Measurements from ENCODE around the gene PPFIBP1. TPM values are rescaled to one million over a fixed set of nuclear protein-coding genes. Genes with fewer than 3 reads are reported as not detected.

The PPFIBP1 gene
- total and polyA plus RNA-seq, 2 of the 8 experiments (the other 6 are each of a cell fraction or from before 2014, with no cell fraction given): 7.7 to 31.3 TPM

DNA sequence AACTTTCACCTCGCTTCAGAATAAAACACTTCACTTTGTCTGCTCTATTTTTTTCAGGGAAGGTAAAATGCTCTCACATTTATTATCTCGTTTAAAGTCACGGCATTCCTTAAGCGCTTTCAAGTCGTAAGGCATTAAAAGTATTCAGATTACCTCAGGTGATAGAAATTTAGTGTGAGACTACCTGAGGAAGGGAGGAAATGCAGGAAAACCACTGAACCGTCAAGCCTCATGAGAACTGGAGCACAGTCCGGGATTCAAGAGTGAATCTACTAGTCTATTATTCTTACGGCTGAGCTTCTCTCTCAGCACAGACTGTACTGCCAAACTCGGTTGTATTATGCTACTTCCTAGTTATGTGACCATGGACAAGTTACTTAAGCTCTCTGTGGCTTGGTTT is 8.3 kb upstream of the PPFIBP1 start:
- ChIA-PET POLR2A (ENCODE audit: partially characterized antibody) (no interaction called here), CTCF (ENCODE audit: partially characterized antibody) (interaction anchor here (0.6 kb wide), 2 partner anchors 42 to 834 kb away, joined by 4 to 5 read pairs; no protein-coding TSS in a partner anchor)
- Histone ChIP-seq H2BK20ac (ENCODE audit: low read length) (no peak overlapping the region), H3K18ac (ENCODE audit: extremely low read depth, low read length) (no peak overlapping the region), H3K79me1 (ENCODE audit: low read depth, low read length) (no peaks in the 10 kb centered on the region), H3K9me3 (ENCODE audit: insufficient read depth in 2 of 2, low read depth in 1 of 2, low read length in 1 of 2) (no peaks in the 10 kb centered on the region), H4K91ac (replicated peaks; ENCODE audit: insufficient read length, low read length) (no peak overlapping the region), H2BK15ac (ENCODE audit: low read length) (no peak overlapping the region), H2AFZ (ENCODE audit: low read length) (0 out of 2 replicates have a peak overlapping the region, but pooled peaks have one; percentile 28), H3K4me1 (replicated peaks in 1 of 4; ENCODE audit: control insufficient read depth in 3 of 4, insufficient read depth in 4 of 4, low read length in 3 of 4) (peaks cover 0 to 1% (median 0%) of the 10 kb centered on the region in 4 experiments; a peak in 3 of 7 replicates), H3K4me3 (ENCODE audit: extremely low read depth in 1 of 4, insufficient read depth in 2 of 4, low read depth in 3 of 4, low read length in 4 of 4) (no peak overlapping the region), H3K56ac (replicated peaks; ENCODE audit: insufficient read length, low read depth, low read length) (no peak overlapping the region), H2BK5ac (ENCODE audit: low read depth, low read length) (no peak overlapping the region), H3K23me2 (ENCODE audit: low read depth, low read length) (no peaks in the 10 kb centered on the region), H3K79me2 (ENCODE audit: control insufficient read depth in 1 of 2, insufficient read depth in 2 of 2, low read length in 2 of 2) (no peaks in the 10 kb centered on the region), H3K4ac (replicated peaks; ENCODE audit: insufficient read length, low read depth, low read length) (no peak overlapping the region), H2AK5ac (ENCODE audit: low read depth, low read length) (no peak overlapping the region), H2BK120ac (replicated peaks; ENCODE audit: low read depth, low read length) (no peak overlapping the region), H3K27ac (ENCODE audit: low read depth, low read length) (no peak overlapping the region), H4K8ac (ENCODE audit: extremely low read depth, insufficient read depth, low read length) (no peak overlapping the region), H3K4me2 (ENCODE audit: insufficient read depth in 1 of 2, low read depth in 2 of 2, low read length in 2 of 2) (no peak overlapping the region), H4K5ac (ENCODE audit: insufficient read length, low read depth, low read length) (no peak overlapping the region), H3K36me3 (ENCODE audit: control insufficient read depth in 2 of 4, insufficient read depth in 4 of 4, low read length in 3 of 4) (no peaks in the 10 kb centered on the region), H3K27me3 (replicated peaks in 1 of 4; ENCODE audit: control insufficient read depth in 3 of 4, extremely low read depth in 1 of 4, insufficient read depth in 3 of 4, low read length in 3 of 4) (no peaks in the 10 kb centered on the region), H3K14ac (ENCODE audit: insufficient read length) (no peak overlapping the region), H2BK12ac (ENCODE audit: low read depth, low read length) (no peak overlapping the region), H3K9ac (replicated peaks in 1 of 4; ENCODE audit: extremely low read depth in 1 of 4, low read depth in 3 of 4, low read length in 3 of 4) (no peak overlapping the region), H4K20me1 (replicated peaks in 1 of 2; ENCODE audit: control insufficient read depth in 1 of 2, insufficient read depth in 2 of 2, low read length in 2 of 2) (no peaks in the 10 kb centered on the region), H3K23ac (ENCODE audit: insufficient read length) (no peak overlapping the region)
- FAIRE-seq: no peak
- WGBS, 2 experiments (ENCODE audit: extremely low coverage in 1 of 2, insufficient coverage in 1 of 2, insufficient read length in 1 of 2, insufficient replicate concordance in 2 of 2, low coverage in 1 of 2, low lambda C conversion rate in 2 of 2, missing lambda C conversion rate in 1 of 2): 78% methylated on average over 9 of the region's 9 CpGs; no CpG with 5 or more reads in 1 of the 2 experiments
- no peak for TF ChIP-seq RFX5 (IDR thresholded peaks at IDR 0.05; ENCODE audit: borderline replicate concordance, low read depth, low read length)
- TF ChIP-seq SP4 (IDR thresholded peaks at IDR 0.05; ENCODE audit: low read length): no peak
- no peak for TF ChIP-seq KDM1A (IDR thresholded peaks at IDR 0.05; ENCODE audit: borderline replicate concordance, low read length)
- TF ChIP-seq NRF1 (IDR thresholded peaks at IDR 0.05; ENCODE audit: low read depth, low read length): no peak
- TF ChIP-seq RXRA (IDR thresholded peaks at IDR 0.05; ENCODE audit: insufficient read depth, low read depth, low read length): no peak
- TF ChIP-seq TAF1 (IDR thresholded peaks at IDR 0.05; ENCODE audit: low read depth, low read length): no peak
- no peak for TF ChIP-seq RBBP5 (IDR thresholded peaks at IDR 0.05; ENCODE audit: borderline replicate concordance, low read depth, low read length)
- TF ChIP-seq MAFK (IDR thresholded peaks at IDR 0.05; ENCODE audit: low read depth, low read length): no peak
- no peak for TF ChIP-seq SUZ12 (IDR thresholded peaks at IDR 0.05; ENCODE audit: low read length)
- TF ChIP-seq CBX5 (IDR thresholded peaks at IDR 0.05; ENCODE audit: low read depth, low read length): no peak
- no peak for TF ChIP-seq HDAC2 (IDR thresholded peaks at IDR 0.05; ENCODE audit: borderline replicate concordance in 1 of 2, low read depth in 2 of 2, low read length in 2 of 2)
- TF ChIP-seq SIN3A (conservative IDR thresholded peaks at IDR 0.05 in 1 of 2, IDR thresholded peaks at IDR 0.05 in 1 of 2; ENCODE audit: low read depth in 1 of 2, low read length in 2 of 2): no peak
- TF ChIP-seq SP1 (IDR thresholded peaks at IDR 0.05; ENCODE audit: low read depth, low read length): no peak
- no peak for TF ChIP-seq CHD2 (IDR thresholded peaks at IDR 0.05; ENCODE audit: low read length)
- no peak for DNase-seq (ENCODE audit: low read depth in 1 of 2, low spot score in 2 of 2)

All from H1 (cell line).